HG02973 (cell line): Measurements from ENCODE around the gene LDLRAP1.

Experiments
- ATAC-seq: cut with Tn5 transposase; IDR thresholded peaks from one replicate; pipeline ENCODE4 v1.9.1; 2021; ENCODE audit warnings: moderate library complexity; ENCODE audit not compliant: unreplicated experiment

The LDLRAP1 gene

DNA sequence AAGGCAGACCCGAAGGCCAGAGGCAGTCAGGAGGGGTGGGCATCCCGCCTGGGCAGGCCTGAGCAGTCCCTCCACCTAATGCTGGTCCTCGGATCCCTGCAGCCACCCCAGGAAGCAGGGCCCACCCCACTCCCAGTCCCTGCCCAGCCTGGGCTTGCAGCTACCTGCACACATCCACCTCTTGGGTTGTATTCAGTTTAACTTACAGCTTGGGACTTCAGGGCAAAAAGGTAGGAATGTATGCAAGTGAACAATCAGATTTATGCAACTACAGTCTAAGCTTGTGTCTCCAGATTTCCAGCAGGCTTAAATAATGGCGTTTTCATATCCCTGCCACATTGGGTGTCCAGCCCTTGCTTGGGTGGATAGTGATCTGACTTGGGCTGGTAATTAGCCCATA is 17.4 kb downstream of the LDLRAP1 start:
- no peak for ATAC-seq

DNA sequence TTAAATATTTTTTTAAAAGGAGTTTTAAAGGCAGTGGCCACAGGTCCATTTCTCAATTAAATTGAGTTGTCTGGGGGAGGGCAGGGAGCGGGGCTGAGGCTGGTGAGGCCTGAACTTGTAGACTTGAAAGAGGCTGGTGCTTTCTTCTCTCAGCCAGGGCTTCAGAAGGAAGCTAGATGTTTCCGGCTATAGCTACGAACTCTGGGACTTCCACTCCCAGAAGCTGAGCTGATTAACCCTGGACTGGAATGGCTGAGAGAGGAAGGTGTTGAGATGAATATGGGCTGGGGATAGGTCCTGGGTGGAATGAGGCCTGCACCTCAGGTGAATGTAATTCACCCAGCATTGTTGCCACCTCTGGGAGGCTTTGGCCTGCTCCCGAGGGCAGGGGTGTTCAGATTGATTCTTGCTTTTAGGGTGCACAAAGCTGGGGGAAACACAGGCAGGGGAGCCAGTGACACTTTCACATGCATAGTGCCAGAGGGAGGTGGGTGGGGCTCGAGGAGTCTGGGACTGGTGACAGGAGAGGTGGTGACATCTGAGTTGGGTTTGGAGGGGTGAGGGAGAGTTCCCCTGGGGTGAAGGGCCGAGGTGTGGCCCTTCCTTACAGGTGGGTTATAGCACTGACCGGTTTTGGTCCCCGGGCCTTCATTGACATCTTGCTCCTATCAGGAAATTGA is 18.2 kb downstream of the LDLRAP1 start:
- no peak for ATAC-seq

DNA sequence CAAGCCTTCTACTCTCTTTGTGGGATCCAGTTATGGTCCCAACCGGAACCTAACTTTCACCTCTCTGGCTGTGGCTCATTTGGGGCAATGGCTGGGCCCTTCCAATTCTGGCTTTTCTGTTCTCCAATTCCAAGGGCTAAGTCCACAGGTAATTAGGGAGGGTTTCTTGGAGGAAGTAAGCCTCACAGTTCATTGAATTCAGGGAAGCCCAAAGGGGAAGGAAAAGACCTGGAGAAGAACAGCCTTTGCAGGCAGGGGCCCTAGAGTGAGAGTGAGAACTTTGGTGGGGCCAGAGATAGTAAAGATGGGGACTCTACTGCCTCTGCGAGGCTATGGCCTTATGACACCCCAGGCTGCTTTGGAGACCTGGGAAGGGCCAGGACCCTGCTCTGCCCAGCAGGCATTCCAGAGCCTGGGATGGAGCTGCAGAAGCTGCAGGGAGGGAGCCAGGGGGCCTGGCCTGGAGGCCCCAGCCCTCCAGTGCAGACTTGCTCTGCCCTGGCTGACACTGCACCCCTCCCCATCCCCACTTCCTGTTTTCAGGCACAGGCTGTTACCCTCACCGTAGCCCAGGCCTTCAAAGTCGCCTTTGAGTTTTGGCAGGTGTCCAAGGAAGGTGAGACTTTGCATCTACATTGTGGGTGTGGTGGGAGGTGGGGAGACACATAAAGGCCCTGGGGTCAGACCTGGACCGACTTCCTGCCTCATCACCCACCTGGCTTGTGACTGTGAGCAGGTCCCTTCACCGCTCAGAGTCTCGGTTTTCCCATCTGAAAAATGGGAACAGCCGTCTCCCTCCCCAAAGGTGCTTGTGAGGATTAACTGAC is 18.9 kb downstream of the LDLRAP1 start:
- no peak for ATAC-seq

DNA sequence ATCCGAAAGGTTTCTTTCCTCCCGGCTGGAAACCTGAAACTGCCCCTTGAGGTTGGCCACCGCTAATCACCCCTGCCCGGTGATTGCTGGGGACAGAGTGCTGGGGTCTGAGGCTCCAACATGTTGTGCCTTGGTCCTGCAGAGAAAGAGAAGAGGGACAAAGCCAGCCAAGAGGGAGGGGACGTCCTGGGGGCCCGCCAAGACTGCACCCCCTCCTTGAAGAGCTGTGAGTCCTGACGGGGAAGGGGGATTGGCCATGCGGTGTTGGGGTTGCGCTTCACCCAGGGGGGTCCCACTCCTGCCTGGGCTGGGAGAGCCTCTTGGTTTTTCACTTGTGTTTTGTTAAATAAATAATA is 19.5 kb downstream of the LDLRAP1 start:
- ATAC-seq, result no peak

DNA sequence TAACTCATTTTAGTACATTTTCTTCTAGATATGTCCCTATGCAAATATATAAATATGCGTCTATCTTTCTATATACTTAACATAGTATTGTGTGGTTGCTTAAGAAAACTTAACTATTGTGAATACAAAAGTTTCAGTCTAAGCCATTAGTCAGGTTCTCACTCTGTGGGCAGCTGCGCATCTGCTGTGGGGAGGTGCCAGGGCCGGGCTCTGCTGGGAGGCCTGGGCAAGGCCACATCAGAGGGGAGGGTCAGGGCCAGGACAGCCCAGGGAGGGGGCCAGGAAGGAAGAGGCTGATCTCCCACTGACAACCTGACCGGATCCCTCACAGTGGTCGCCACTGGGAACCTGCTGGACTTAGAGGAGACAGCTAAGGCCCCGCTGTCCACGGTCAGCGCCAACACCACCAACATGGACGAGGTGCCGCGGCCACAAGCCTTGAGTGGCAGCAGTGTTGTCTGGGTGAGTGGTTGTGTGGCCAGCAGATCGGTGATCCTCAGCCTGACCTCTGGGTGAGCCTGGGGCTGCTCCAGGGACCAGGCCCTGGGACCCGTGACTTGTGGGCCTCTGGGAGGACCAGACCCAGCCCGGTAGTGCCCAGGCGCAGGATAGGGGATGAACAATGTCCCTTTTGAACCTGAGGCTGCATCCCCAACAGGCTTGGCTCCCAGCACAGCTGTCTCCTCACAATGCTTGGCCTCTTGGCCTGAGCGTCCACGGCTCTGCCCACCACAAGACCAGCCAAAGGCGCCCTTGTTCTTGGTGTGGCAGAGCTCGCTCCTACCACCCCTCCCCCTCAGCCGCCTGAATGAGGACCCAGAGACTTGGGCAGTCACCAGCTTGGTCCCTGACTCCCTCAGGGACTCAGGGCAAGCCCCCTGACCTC is 20.2 kb downstream of the LDLRAP1 start:
- ATAC-seq, result no peak

DNA sequence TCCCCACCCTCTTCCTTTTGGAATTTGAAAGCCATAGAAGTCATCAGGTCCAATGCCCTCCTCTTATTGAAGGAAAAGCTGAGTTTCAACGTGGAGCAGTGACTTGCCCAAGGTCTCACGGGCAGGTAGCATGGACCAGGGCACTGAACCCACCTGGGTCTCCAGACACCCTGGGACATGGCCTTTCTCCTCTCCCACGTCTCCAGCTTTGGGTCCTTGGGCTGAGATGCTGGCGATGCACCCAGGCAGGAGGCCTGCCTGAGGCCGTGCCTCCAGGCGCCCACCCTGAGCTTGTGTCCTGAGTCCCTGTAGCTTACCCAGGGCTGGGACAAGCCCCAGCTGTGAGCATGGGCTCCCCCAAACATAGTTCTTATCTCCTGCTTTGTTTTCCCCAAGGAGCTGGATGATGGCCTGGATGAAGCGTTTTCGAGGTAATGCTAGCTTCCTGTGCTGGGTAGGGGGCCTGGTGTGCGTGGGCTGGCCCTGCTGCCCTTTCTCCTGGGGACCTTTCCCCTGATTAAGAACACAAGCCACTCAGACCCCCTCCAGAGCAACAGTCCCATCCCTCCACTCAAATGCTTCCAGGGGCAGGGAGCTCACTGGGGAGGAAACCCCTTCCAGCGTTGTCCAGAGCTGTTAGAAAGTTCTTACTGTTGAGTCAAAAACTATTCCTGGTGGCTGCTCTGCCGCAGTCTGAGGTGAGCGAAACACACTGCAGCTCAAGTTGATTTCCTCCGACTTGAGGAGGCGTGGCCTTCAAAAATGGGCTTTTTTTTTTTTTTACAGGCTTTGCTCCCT is 21.6 kb downstream of the LDLRAP1 start:
- ATAC-seq, result no peak

DNA sequence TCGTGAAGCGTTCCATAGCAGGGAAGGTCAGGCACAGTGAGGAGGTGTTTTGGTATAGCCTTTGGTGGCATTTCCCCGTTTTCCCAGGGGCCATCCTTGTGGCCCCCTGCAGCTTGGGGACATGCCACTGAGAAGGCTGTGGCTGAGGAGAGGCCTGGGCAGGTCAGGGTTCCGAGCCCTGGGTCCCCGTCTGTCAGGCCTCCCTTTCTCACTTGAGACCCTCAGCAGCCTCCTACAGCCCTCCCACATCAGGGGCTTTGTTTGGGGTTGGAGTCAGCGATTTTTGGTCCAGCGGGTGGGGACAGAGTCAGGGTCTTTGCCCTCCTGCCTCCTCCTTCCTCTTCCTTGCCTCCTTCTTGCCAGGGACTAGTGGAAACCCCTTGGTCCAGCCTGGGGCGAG is 22.2 kb downstream of the LDLRAP1 start:
- no peak for ATAC-seq

DNA sequence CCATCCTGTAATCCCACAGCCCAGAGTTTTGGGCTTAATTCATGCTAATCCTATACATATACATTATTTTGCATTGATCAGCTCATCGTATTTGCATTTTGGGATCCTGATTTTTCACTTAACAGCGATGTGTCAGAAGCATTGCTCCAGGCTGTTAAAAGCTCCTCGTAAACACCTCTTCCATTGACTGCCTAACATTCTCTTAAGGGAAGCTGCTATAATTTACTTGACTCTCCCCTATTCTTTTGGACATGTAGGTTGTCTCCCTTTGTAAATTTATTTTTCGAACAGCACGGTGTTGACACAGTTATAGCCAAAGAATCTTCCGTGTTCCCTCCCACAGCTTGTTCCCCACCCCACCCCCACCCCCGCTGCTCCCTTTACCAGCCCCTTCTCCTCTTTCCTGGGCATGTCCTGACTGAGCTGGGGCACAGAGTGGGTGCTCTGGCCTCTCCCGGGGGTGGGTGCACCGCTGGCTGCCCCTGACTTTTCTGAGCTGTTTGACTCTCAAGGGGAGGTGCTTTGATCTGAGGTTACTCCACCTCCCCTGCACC is 22.8 kb downstream of the LDLRAP1 start:
- no peak for ATAC-seq

DNA sequence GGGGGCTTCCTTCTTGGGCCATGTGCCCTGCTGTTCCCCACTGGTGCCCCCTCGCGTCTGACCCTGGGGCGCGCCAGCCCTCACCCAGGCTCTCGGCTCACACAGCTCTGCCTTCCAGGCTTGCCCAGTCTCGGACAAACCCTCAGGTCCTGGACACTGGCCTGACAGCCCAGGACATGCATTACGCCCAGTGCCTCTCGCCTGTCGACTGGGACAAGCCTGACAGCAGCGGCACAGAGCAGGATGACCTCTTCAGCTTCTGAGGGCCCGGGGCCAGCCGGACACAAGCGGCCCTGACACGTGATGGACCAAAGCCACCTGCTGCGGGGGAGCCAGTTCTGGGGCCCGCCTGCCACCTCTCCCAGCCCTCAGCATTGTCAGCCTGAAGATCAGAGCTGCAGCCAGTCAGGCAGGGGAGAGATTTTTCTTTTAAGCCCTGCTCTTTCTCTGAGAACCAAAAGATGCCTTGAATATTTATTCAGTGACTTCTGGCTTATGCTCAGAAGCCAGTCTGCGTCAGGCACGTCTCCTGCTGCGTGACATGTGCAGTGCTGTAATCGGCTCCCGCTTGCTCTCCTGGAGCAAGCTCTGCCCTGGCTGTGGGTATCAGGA is 23.4 kb downstream of the LDLRAP1 start:
- no peak for ATAC-seq

DNA sequence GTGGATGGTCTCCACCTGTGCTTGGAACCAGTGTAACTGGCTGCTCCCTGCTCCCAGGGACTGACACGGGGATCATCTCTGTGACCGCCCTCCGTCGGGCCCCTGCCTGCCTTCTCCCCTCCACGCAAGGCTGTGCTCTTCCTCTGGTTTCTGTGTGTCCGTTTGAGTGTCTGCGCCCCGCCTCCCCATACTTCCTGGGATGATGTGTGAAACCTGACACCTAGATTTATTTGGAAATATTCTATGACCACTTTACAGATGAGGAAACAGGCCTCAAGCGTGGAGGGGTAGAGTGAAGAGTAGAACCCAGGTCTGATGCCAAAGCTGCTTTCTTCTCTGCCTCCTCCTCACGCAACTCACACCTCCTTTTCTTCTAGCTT is 24.3 kb downstream of the LDLRAP1 start:
- no peak for ATAC-seq

DNA sequence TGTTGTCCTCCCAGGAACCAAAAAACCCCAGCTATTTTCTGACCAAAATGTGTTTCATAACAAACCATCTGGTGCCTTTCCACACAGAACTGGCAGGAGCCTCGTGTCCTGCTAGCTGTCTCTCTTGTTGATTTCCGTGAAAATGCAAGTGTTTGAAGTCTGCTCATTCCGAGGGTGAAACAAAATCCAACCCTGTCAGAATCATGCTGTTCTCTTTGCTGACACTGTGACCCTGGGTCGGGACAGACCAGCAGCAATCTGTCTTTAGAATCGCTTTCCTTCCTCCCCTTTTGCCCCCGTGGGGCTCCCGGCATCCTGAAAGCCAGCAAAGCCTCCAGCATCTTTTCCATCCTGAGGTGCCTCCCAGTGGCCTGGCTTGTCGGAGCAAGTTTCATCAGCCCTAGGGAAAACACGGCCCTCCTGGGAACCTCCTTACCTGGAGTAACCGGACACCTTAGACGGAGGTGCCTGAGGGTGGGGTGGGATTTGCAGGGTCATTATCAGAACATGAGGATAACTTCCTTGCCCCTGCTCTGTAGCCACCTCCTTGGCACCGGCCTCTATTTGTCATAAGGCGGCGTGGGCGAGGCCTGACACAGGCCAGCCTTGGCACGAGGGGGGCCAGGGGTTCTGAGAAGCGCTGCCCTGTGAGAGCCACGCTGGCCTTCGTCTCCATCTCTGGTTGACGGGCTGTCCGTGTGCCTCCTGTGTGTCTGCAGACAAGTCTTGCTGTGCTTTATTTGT is 24.9 kb downstream of the LDLRAP1 start:
- no peak for ATAC-seq

DNA sequence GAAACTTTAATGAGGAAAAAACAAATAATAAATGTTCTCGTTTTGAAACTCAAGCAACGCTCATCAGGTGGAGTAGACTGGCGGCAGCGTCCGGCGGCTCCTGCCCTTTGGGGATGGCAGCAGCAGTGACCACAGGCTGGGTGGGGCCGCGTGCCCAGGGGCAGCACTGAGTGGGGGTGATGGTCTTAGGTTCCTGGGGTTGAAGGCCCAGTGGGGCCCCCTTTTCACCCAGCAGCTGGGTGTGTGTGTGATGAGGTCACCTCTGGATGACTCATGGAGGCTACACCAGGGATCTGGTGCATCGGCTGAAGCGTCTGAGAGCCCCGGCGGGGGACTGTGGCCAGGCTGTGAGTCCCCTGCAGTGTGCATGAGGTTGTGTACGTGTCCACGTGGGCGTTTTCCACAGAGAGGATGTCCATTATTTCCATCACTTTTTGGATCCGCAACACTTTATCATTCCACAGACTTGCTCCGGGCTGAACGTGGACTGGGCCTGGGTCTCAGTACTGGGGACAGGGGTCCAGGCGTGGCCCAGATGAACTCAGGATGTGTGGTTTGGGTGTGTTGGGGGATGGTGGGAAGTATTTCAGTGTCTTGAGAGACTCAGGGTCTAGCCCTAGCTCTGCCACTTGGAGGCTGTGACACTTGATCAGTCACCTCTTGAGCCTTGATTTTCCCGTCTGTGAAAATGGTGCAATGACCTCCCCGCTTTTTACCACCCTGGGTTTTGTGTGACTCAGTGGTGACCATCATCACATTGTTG is 25.6 kb downstream of the LDLRAP1 start:
- ATAC-seq, result no peak

DNA sequence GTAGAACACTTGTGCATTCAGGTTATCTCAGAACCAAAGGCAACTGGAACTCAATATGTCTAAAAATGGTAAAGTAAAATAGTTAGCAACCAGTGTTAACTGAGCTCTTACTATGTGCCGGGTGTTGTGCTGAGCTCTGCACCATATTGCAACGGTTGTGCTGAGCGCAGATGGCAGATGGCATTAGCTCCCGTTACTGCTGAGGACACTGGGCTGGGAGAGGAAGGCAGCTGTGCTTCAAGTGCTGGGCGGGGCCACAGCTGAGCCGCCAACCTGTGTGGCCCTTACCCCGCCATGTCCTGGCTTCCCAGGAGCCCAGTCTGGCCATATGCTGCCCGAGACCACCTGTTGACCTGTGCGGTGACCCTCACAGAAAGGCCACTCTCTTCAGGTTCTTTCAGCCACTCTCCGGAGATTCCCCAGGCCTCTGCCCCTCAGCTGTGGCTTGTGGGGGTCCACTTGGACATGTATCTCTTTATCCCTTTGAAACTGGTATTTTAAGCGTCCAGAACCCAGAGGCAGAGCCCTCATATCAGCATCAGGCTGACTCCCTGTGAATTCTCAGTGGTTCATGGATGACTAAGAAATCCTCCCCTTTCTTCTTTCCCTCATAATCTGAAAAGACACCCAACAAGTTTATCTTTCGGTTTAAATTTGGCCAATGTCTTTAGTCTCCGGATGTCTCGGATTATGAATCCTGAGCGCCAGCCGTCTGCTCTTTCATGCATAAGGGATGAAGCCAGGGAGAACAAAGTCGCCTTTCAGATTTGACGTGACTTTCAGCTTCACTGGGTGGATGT is 26.4 kb downstream of the LDLRAP1 start:
- no peak for ATAC-seq

DNA sequence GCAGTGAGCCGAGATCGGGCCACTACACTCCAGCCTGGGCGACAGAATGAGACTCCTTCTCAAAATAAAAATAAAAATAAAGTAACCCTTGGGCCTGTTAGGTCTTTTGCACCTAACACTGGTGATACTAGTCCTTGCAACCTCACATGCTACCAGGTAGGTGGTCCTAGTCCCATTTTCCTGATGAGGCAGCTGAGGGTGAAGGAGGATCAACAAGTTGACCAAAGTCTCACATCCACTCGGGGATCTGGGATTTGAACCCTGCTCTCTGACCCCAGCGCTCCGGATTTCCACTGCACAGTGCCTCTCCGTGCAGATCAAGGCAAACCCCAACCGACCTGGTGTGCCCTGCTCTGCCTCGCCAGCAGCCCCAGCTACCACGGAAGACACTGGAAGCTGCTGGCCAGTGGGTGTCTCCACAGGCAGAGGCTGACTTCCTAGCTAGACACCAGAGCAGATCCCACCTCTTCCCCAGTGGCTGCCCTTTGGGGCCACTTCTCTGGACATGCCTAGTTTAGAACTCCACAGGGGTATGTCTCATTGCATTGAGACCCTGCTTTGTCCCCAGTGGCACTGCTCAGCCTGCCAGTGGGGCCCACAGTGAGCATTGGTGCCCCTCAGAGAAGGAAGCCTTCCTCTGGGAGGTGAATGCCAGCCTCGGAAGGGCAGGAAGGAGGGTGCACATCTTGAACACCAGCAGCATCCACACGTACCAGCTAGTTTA is 27.6 kb downstream of the LDLRAP1 start:
- no peak for ATAC-seq

DNA sequence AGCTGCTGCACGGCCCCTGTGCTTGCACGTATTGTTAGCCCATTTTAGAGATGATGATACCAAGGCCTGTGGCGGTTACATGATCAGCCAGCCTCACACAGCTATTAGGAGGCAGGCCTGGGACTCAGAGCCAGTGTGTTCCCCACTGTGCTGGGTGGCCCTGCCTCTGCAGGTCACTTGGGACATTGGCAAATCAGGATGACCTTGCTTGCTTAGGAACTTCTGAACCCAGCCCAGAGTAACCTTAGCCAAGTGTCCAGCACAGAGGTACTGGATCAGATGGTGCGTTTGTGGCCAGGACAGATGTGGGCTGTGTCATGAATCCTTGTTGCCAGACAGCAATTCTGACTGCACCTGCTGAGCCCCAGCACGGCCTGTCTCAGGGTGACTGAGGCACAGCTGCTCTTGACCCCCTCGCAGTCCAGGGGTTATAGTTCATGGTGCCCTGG is 28.1 kb downstream of the LDLRAP1 start:
- no peak for ATAC-seq

DNA sequence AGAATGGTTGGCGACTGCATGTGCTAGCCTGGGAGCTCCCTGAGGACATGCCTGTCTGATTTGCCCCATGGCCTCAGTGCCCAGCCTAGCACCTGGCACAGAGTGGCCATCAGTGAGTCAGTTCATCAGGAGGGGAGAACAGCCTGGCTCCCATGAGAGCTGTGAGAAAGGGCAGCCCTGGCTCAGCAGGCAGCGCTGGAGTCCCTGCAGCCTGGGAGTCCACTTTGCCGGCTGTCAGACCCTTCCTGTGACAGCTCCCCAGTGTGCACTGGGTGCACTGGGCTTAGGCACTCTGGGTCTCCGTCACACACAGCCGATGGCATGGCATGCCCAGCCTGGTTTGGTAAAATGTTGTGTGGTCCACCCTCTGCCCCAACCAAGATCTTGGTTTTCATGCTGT is 28.7 kb downstream of the LDLRAP1 start:
- no peak for ATAC-seq
